ENCODE measurements around the gene RHOB.

DNA sequence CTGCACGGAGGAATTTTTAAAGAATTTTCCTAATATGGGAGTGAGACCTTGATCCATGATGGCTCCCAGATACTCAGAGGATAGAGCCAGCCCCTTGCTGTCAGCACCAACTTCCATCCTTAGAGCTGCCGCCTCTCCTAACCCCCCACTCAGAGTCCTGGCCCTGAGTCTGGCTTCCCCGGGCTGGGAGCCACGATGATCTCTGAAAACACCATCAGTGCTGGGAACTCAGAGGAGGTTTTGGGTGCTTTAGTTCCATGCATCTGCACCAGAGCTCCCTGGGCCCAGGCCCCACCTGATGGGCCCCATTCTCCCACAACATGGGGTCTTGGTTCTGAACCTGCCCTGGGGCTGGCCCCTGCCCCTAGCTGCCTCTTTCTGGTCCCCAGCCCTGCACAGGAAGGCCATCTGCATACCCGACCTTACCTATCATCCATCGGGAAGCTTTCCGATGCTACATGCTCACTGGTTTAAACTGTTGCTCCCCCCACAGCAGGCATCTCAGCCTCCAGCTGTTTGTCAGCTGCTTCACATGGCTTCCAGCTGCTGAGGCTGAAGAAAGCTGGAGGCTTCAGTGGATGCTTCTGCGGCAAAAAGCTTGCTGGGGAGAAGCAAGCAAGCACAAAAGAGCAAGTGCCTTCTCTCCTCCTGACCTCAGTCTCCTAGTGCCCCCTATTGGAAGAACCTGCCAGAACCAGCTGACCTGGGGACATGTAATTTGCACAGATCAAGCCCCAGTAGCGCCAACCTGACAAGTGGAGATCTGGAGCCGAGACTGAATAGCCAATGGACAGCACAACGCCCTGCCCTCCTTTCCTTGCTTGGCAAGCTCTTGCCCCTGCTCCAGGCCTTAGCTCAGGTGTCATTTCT lies 24.2 kb upstream of the RHOB start:
- TF ChIP-seq ZC3H10 (CRISPR knock-in tag; IDR thresholded peaks at IDR 0.05) (no peak), PPARA (CRISPR knock-in tag; IDR thresholded peaks at IDR 0.05; ENCODE audit: borderline replicate concordance) (no peak)

All from SK-N-SH treated with all-trans-retinoic acid at 6 μM for 48 hours (cell line).